Posterior cingulate gyrus (tissue), 11 donors: ENCODE data around the gene ALPK1.
A peak's percentile ranks its signal among the peaks of the same experiment; 100 is the strongest.
"Not testable (repeated sequence)": the region's sequence is repeated elsewhere in the genome, so short reads cannot be mapped to it uniquely, and the experiment has no call there.

ENCODE experiments used
- DNase-seq, 10 donors: peaks; one replicate each; pipeline versions ENCODE4 v3.0.0 to v3.0.0-alpha.2; 2020 to 2021; ENCODE audit warnings: mixed read lengths in 3 of 10
- intact Hi-C: fragments of 100-400 bp; cut with DNase I; formaldehyde crosslinking; loops from one replicate; pipeline ENCODE4 v1.15.1; 2023

The ALPK1 gene

DNA sequence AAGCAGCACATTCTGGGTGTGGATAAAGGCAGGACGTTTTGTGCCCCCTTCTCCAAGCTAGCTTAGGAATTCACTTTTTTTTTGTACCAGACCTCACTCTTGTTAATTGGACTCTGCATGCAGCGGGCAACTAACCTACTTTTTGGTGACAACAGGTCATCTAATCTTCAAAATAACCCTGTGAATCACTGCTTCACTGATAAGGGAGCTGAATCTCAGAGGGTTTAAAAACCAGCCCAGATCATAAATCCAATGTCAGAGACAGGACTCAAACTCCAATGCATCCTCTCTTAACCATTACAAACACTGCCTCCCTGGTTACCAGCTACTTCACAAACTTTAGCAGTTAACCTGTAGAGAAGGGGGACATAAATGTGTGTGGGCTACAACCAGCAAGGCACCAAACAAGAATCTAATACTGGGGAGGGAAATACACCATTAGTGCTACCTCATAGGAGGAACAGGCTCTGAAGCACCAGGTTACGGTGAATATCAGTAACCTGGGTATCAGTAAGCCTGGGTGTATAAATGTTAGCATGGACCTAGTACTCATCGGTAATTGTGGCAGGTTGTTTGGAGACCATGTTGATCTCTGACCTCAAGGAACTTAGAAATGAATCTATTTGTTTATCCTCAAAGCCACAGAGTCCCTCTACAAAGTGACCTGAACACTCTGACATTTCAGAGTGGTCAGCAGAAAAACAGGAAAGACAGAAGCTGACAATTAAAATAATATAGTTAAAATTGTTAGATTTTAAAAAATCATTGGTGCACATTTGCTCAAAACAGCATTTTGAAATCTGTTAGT, 14.1 kb upstream of the ALPK1 start:
- DNase-seq = no peak
- intact Hi-C loops = no loop called here

GRCh38 chr4:112284166-112284565, 13.0 kb upstream of the ALPK1 start:
- intact Hi-C loops = no loop called here
- DNase-seq = no peak

- peak in 1 of 10 donors; percentile 77 for DNase-seq
- intact Hi-C loops = no loop called here
Measured at GRCh38 chr4:112284662-112285411, 12.3 kb upstream of the ALPK1 start.

GRCh38 chr4:112287258-112287989, 9.7 kb upstream of the ALPK1 start:
- DNase-seq = no peak
- intact Hi-C loops = no loop called here

- no peak for DNase-seq
- intact Hi-C loops = no loop called here
Measured at GRCh38 chr4:112288455-112288854, 8.7 kb upstream of the ALPK1 start.

GRCh38 chr4:112289407-112290253, 7.5 kb upstream of the ALPK1 start:
- DNase-seq = no peak
- intact Hi-C loops = no loop called here

DNA sequence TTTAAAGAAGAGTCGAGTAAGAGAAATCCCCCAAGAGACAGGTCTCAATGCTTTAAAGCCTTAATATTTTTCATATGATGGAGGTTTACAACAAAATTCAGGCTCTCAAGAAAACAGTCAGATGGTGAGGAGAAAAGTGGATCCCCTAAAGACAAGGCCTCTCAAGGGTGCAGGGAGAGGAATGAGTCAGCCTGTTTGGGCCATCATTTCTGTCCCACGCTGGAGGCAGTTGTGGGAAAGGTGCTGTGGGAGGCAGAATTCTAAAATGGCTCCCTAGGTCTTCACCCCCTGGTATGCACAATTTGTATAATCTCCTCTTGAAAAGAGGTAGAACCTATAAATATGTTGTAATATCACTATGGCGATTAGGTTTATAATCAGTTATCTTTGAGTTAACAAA, 6.8 kb upstream of the ALPK1 start:
- intact Hi-C loops = no loop called here
- no peak for DNase-seq

DNA sequence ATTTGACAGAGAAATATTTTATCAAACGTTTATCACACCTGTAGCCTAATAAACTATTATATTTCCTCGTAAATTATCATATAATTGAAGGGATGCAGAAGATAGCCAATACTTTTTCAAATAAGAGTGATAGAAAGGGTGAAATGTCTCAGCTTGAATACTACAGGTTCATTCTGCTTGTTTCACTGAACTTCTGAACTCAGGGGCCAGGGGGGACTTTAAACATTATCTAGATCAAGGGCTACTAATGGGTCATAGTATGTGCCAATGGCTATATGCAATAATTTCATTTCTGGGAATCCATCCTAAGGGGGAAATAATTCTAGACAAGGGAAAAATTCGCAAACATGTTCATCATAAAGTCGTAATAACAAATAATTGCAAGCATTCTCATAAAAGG, 2.6 kb downstream of the ALPK1 start:
- no peak for DNase-seq
- intact Hi-C loops = no loop called here

GRCh38 chr4:112302320-112303274, 5.4 kb downstream of the ALPK1 start:
- intact Hi-C loops = no loop called here
- DNase-seq = no peak

DNA sequence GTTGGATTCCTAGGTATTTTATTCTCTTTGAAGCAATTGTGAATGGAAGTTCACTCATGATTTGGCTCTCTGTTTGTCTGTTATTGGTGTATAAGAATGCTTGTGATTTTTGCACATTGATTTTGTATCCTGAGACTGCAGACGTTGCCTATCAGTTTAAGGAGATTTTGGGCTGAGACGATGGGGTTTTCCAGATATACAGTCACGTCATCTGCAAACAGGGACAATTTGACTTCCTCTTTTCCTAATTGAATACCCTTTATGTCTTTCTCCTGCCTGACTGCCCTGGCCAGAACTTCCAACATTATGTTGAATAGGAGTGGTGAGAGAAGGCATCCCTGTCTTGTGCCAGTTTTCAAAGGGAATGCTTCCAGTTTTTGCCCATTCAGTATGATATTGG, 8.3 kb downstream of the ALPK1 start:
- intact Hi-C loops, DNase-seq: not testable (repeated sequence)

- intact Hi-C loops = not testable (repeated sequence)
- peak in 3 of 10 donors; percentile 10 to 70 (median 70) for DNase-seq
Measured at GRCh38 chr4:112309263-112309791, 12.2 kb downstream of the ALPK1 start.

DNA sequence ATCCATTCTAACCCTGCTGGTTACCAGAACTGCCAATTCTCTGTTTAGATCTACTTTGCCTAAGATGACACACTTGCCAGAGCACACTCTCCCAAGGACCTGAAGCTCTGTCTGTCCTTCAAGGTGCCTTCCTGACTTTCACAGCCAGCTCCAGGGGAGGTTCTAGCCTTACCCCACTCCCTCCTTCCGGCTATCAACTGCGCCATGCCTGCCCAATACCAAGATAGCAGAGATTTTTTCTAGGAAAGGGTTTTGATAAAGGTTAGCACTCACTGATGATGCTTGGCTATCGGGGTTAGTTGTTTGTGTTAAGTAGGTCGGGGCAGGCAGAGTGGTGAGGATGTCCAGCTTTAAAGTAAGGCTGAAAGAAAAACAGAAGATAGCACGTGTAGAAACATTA, 14.3 kb downstream of the ALPK1 start:
- intact Hi-C loops = no loop called here
- no peak for DNase-seq

GRCh38 chr4:112312610-112313239, 15.6 kb downstream of the ALPK1 start:
- peak in 1 of 10 donors; percentile 25 for DNase-seq
- intact Hi-C loops = no loop called here

DNA sequence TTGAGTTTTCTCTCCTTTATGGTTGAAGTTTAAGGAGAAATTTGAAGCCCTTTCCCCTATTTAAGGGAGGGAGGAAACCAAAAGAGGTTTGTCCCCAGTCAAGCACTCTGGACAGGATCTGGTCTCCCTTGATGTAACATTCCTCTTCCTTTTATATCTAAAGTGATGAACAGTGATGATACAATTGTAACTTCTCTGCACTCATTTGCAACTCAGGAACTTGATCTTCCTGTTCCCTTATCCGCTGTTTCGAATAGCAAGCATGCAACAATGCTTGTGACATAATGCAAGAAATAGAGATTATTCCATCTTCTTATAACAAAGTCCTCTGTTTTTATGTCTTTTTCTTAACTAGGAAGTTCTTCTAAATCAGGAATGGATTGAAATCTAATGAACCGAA, 18.3 kb downstream of the ALPK1 start:
- DNase-seq = no peak

GRCh38 chr4:112316360-112316759, 19.2 kb downstream of the ALPK1 start:
- intact Hi-C loops = no loop called here
- no peak for DNase-seq

More for the DNA sequence above, 18.3 kb downstream of the ALPK1 start:
- intact Hi-C loops = no loop called here

GRCh38 chr4:112318239-112319142, 21.3 kb downstream of the ALPK1 start:
- no peak for DNase-seq
- intact Hi-C loops = no loop called here
